Tibial nerve (tissue), 4 donors: ENCODE data around the gene SERPINB5.

ENCODE experiments used
- EP300 ChIP-seq, 2 donors: sonication (generic); formaldehyde crosslinking; IDR thresholded peaks; one replicate each; pipeline ENCODE4 v1.6.1; 2017; ENCODE audit warnings: antibody characterized with exemption in 2 of 2, mild to moderate bottlenecking in 1 of 2
- POLR2A ChIP-seq, 2 donors: fragments of 450-650 bp; IDR thresholded peaks; one replicate each; pipeline ENCODE4 v1.6.1; 2017; ENCODE audit warnings: antibody characterized with exemption in 2 of 2, mild to moderate bottlenecking in 2 of 2, moderate library complexity in 2 of 2
- TF ChIP-seq, protein P1 (sequence below), 5 experiments: fragments of 200-600 bp in 3 of 5; fragments of 450-650 bp in 2 of 5; sonication (generic) in 3 of 5; IDR thresholded peaks; one replicate each; pipeline ENCODE4 v1.5.1; 2016 to 2019; ENCODE audit warnings: antibody characterized with exemption in 5 of 5, mild to moderate bottlenecking in 3 of 5, moderate library complexity in 2 of 5

DNA sequence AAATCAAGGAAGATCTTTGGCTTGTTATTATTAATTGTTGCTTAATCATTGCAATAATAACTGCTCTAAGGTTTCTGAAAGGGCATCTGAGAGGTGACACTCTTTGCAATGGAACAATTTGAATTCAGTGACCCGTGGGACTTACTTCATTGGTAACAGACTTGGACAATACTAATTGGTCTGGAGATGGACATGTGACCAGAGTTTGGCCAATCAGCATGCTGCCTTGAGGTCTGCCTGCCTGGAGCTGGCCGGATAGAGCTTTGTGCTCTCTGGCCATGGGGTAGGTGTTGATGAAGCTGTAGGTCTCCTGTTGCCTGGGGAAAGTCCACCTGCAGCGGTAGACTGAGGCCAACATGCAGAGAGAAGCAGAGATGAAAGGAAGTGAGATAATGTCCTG lies 30.5 kb upstream of the SERPINB5 start:
- TF ChIP-seq, protein P1, sequence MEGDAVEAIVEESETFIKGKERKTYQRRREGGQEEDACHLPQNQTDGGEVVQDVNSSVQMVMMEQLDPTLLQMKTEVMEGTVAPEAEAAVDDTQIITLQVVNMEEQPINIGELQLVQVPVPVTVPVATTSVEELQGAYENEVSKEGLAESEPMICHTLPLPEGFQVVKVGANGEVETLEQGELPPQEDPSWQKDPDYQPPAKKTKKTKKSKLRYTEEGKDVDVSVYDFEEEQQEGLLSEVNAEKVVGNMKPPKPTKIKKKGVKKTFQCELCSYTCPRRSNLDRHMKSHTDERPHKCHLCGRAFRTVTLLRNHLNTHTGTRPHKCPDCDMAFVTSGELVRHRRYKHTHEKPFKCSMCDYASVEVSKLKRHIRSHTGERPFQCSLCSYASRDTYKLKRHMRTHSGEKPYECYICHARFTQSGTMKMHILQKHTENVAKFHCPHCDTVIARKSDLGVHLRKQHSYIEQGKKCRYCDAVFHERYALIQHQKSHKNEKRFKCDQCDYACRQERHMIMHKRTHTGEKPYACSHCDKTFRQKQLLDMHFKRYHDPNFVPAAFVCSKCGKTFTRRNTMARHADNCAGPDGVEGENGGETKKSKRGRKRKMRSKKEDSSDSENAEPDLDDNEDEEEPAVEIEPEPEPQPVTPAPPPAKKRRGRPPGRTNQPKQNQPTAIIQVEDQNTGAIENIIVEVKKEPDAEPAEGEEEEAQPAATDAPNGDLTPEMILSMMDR (IDR thresholded peaks at IDR 0.05) = no peak
- TF ChIP-seq EP300 (IDR thresholded peaks at IDR 0.05) = no peak
- no peak for TF ChIP-seq POLR2A (IDR thresholded peaks at IDR 0.05)
